Measurements from ENCODE around the gene GBP1.

DNA sequence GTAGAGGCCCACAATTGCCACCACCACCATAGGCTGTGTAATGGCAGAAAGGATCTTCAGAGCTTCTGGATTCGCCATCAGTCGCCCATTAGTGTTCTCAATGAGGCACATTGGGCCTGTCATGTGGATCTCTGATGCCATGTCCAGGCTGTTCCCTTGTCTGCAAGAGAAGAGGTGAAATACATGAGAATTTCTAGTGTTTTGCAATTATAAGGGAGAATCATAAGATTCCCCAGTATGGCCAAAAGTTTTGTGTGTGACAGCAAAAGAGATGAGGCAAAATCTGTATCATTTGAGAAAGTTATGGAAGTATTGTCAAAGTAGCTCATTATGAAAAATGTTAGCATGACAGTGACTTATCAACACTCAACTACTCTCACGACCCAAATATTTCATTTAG lies 1.9 kb downstream of the GBP1 start:
- TF ChIP-seq EZH2phosphoT487 (IDR thresholded peaks at IDR 0.05; ENCODE audit: insufficient read depth, low read depth) = no peak
- no peak for TF ChIP-seq EZH2 (IDR thresholded peaks at IDR 0.05; ENCODE audit: insufficient read depth, poor library complexity, severe bottlenecking)
